WTC11 (cell line): Measurements from ENCODE around the gene DIP2A. TPM values are rescaled to one million over a fixed set of nuclear protein-coding genes. Genes with fewer than 3 reads are reported as not detected.
"Not testable (repeated sequence)": the region's sequence is repeated elsewhere in the genome, so short reads cannot be mapped to it uniquely, and the experiment has no call there.

Experiments used
- ATAC-seq: fragments of 200-7000 bp; cut with Tn5 transposase; 2 replicates; pipeline ENCODE4 v1.10.0; 2021; ENCODE audit warnings: mild to moderate bottlenecking, moderate library complexity
- CTCF ChIA-PET: fragments of 300-600 bp; sonication (Branson Sonifier 250); formaldehyde crosslinking; loops from one replicate; lab custom pipeline; 2021; ENCODE audit warnings: antibody characterized with exemption; lab: Charles Lee
- POLR2A ChIA-PET: fragments of 350-600 bp; sonication (Branson Sonifier 250); formaldehyde crosslinking; loops from one replicate; lab custom pipeline; 2021; ENCODE audit warnings: antibody characterized with exemption; lab: Charles Lee
- DNase-seq: peaks from one replicate; pipeline ENCODE4 v3.0.0; 2021; ENCODE audit warnings: low spot score
- H3K27ac Mint-ChIP-seq: 2 replicates; pipeline ENCODE4 v1.8.0; 2021; ENCODE audit warnings: mixed read lengths
- H3K27me3 Mint-ChIP-seq: 2 replicates; pipeline ENCODE4 v1.8.0; 2021; ENCODE audit warnings: low read depth, mild to moderate bottlenecking, moderate library complexity, mixed read lengths
- H3K36me3 Mint-ChIP-seq: 2 replicates; pipeline ENCODE4 v1.8.0; 2021; ENCODE audit warnings: mixed read lengths
- H3K4me1 Mint-ChIP-seq: 2 replicates; pipeline ENCODE4 v1.8.0; 2022; ENCODE audit warnings: mixed read lengths
- H3K4me3 Mint-ChIP-seq: 2 replicates; pipeline ENCODE4 v1.8.0; 2021; ENCODE audit warnings: mild to moderate bottlenecking, moderate library complexity, mixed read lengths
- H3K9me3 Mint-ChIP-seq: 2 replicates; pipeline ENCODE4 v1.8.0; 2021; ENCODE audit warnings: mixed read lengths
- AFF4 ChIP-seq: sonication (generic); formaldehyde crosslinking; IDR thresholded peaks from 2 replicates; pipeline ENCODE4 v1.8.1; 2023; ENCODE audit warnings: mild to moderate bottlenecking, missing genetic modification reagents, borderline replicate concordance
- AR ChIP-seq: fragments of 250-450 bp; sonication (Bioruptor Pico); IDR thresholded peaks from 2 replicates; pipeline ENCODE4 v1.9.0; 2021; ENCODE audit warnings: mild to moderate bottlenecking
- ATF2 ChIP-seq: sonication (generic); formaldehyde crosslinking; IDR thresholded peaks from 2 replicates; pipeline ENCODE4 v1.8.1; 2022; ENCODE audit warnings: low read depth, missing genetic modification reagents, borderline replicate concordance
- CBFB ChIP-seq: sonication (generic); formaldehyde crosslinking; IDR thresholded peaks from 2 replicates; pipeline ENCODE4 v1.8.1; 2022; ENCODE audit warnings: mild to moderate bottlenecking, low read depth, missing genetic modification reagents
- E2F4 ChIP-seq: sonication (generic); formaldehyde crosslinking; IDR thresholded peaks from 2 replicates; pipeline ENCODE4 v1.8.1; 2022; ENCODE audit warnings: low read depth, mild to moderate bottlenecking, moderate library complexity, missing genetic modification reagents, borderline replicate concordance
- E2F5 ChIP-seq: sonication (generic); formaldehyde crosslinking; IDR thresholded peaks from 2 replicates; pipeline ENCODE4 v1.8.1; 2022; ENCODE audit warnings: mild to moderate bottlenecking, moderate library complexity, missing genetic modification reagents
- ETV6 ChIP-seq: sonication (generic); formaldehyde crosslinking; IDR thresholded peaks from 2 replicates; pipeline ENCODE4 v1.8.1; 2022; ENCODE audit warnings: mild to moderate bottlenecking, missing genetic modification reagents
- FOXP1 ChIP-seq: sonication (generic); formaldehyde crosslinking; IDR thresholded peaks from 2 replicates; pipeline ENCODE4 v1.8.0; 2022; ENCODE audit warnings: missing genetic modification reagents, mild to moderate bottlenecking, moderate library complexity, borderline replicate concordance
- GTF2I ChIP-seq: fragments of 250-450 bp; sonication (Bioruptor Pico); conservative IDR thresholded peaks from 2 replicates; pipeline ENCODE4 v1.4.0; 2021; ENCODE audit warnings: mild to moderate bottlenecking
- HMGA2 ChIP-seq: fragments of 250-450 bp; sonication (Bioruptor Pico); IDR thresholded peaks from 2 replicates; pipeline ENCODE4 v1.4.0; 2021; ENCODE audit warnings: mild to moderate bottlenecking, moderate library complexity
- NR3C1 ChIP-seq: sonication (generic); formaldehyde crosslinking; conservative IDR thresholded peaks from 2 replicates; pipeline ENCODE4 v1.8.1; 2023; ENCODE audit warnings: low read depth, mild to moderate bottlenecking, missing genetic modification reagents
- total RNA-seq: library from RNA; stranded (reverse); gene quantifications from 3 replicates; pipeline ENCODE4 v1.2.3, GENCODE V29; 2021

Gene DIP2A
- total RNA-seq, 1 experiment from 2014 or later, result 39.4 TPM

GRCh38 chr21:46572850-46573249 lies 114.2 kb downstream of the DIP2A start:
- DNase-seq (no peak), ATAC-seq (no peak)
- no peak overlapping the region for H3K4me3 Mint-ChIP-seq
- H3K9me3 Mint-ChIP-seq, result peaks cover 16% of the 10 kb centered on the region
- TF ChIP-seq HMGA2 (CRISPR knock-in tag) (no peak), ETV6 (CRISPR knock-in tag) (no peak), AFF4 (CRISPR knock-in tag) (no peak), CBFB (no peak)
- H3K27me3 Mint-ChIP-seq, result no peaks in the 10 kb centered on the region; the same call in 1 of the 2 replicates
- no peak overlapping the region for H3K27ac Mint-ChIP-seq
- H3K36me3 Mint-ChIP-seq, result peaks cover 33% of the 10 kb centered on the region
- ChIA-PET CTCF (interaction anchor here (1.2 kb wide), 1 partner anchor 13 kb away, joined by 3 read pairs; no protein-coding TSS in a partner anchor), POLR2A (no interaction called here)
- no peaks in the 10 kb centered on the region for H3K4me1 Mint-ChIP-seq

- peaks cover 45% of the 10 kb centered on the region for H3K9me3 Mint-ChIP-seq
These were observed 119.1 kb downstream of the DIP2A start for GRCh38 chr21:46577786-46578185.

GRCh38 chr21:46579394-46579793 lies 120.7 kb downstream of the DIP2A start:
- peaks cover 30% of the 10 kb centered on the region for H3K36me3 Mint-ChIP-seq
- POLR2A ChIA-PET, H3K4me1 Mint-ChIP-seq, DNase-seq, H3K4me3 Mint-ChIP-seq, CTCF ChIA-PET, H3K27me3 Mint-ChIP-seq, H3K27ac Mint-ChIP-seq, ATAC-seq: not testable (repeated sequence)
- peaks cover 58% of the 10 kb centered on the region for H3K9me3 Mint-ChIP-seq

More at GRCh38 chr21:46577786-46578185, 119.1 kb downstream of the DIP2A start:
- ATAC-seq, DNase-seq, CTCF ChIA-PET, H3K4me1 Mint-ChIP-seq, POLR2A ChIA-PET, H3K27ac Mint-ChIP-seq, H3K27me3 Mint-ChIP-seq, H3K4me3 Mint-ChIP-seq: not testable (repeated sequence)
- H3K36me3 Mint-ChIP-seq, result peaks cover 26% of the 10 kb centered on the region

- Mint-ChIP-seq H3K36me3 (peaks cover 32% of the 10 kb centered on the region), H3K9me3 (peaks cover 75% of the 10 kb centered on the region)
- CTCF ChIA-PET, result no interaction called here
These were observed 123.2 kb downstream of the DIP2A start for GRCh38 chr21:46581780-46582307.

GRCh38 chr21:46585191-46585953 lies 126.7 kb downstream of the DIP2A start:
- Mint-ChIP-seq H3K9me3 (peaks cover 74% of the 10 kb centered on the region), H3K36me3 (peaks cover 19% of the 10 kb centered on the region), H3K27ac (no peak overlapping the region), H3K27me3 (peaks cover 9% of the 10 kb centered on the region), H3K4me1 (no peaks in the 10 kb centered on the region), H3K4me3 (no peak overlapping the region)
- no peak for ATAC-seq
- DNase-seq, result no peak
- ChIA-PET POLR2A (no interaction called here), CTCF (interaction anchor here (0.6 kb wide), 1 partner anchor 12 kb away, joined by 3 read pairs; no protein-coding TSS in a partner anchor)
- no peak for TF ChIP-seq E2F4 (CRISPR knock-in tag)
- no peak for TF ChIP-seq GTF2I (CRISPR knock-in tag)
- no peak for TF ChIP-seq ATF2 (CRISPR knock-in tag)
- TF ChIP-seq AR (CRISPR knock-in tag), result no peak

More at GRCh38 chr21:46581780-46582307, 123.2 kb downstream of the DIP2A start:
- ATAC-seq (no peak), DNase-seq (no peak)
- Mint-ChIP-seq H3K4me1 (no peaks in the 10 kb centered on the region), H3K4me3 (no peak overlapping the region)
- POLR2A ChIA-PET, result no interaction called here
- no peak for TF ChIP-seq NR3C1 (CRISPR knock-in tag)
- no peak for TF ChIP-seq E2F5 (CRISPR knock-in tag)
- no peak for TF ChIP-seq HMGA2 (CRISPR knock-in tag)
- no peak for TF ChIP-seq FOXP1 (CRISPR knock-in tag)
- TF ChIP-seq, all 79 proteins: peak for 0
- Mint-ChIP-seq H3K27me3 (no peaks in the 10 kb centered on the region; the same call in 1 of the 2 replicates), H3K27ac (no peak overlapping the region)
